Mammary epithelial cell (primary cell): ENCODE results near the gene AKAP7.

Experiments used
- CTCF ChIP-seq, 2 donors: IDR thresholded peaks in 1 of 2; conservative IDR thresholded peaks in 1 of 2; 2 replicates each; pipeline ENCODE4 v1.5.1; 2011 to 2012; ENCODE audit warnings: inconsistent platforms in 2 of 2, low read length in 2 of 2, mild to moderate bottlenecking in 2 of 2, control low read depth in 1 of 2, low read depth in 1 of 2; ENCODE audit not compliant: insufficient read depth in 1 of 2; ENCODE audit errors: extremely low read depth in 1 of 2
- EZH2 ChIP-seq: IDR thresholded peaks from 2 replicates; pipeline ENCODE4 v1.6.1; 2012; ENCODE audit warnings: low read length, inconsistent platforms, borderline replicate concordance

GRCh38 chr6:131169613-131170012 is 34.3 kb downstream of the AKAP7 start:
- TF ChIP-seq CTCF (conservative IDR thresholded peaks at IDR 0.05 in 1 of 2, IDR thresholded peaks at IDR 0.05 in 1 of 2; ENCODE audit: extremely low read depth in 1 of 2, insufficient read depth in 1 of 2, low read depth in 1 of 2, low read length in 2 of 2), result no peak
- TF ChIP-seq EZH2, result no peak
